Measurements from ENCODE around the gene OPHN1.
"Not testable (repeated sequence)": the region's sequence is repeated elsewhere in the genome, so short reads cannot be mapped to it uniquely, and the experiment has no call there.

OPHN1 gene

DNA sequence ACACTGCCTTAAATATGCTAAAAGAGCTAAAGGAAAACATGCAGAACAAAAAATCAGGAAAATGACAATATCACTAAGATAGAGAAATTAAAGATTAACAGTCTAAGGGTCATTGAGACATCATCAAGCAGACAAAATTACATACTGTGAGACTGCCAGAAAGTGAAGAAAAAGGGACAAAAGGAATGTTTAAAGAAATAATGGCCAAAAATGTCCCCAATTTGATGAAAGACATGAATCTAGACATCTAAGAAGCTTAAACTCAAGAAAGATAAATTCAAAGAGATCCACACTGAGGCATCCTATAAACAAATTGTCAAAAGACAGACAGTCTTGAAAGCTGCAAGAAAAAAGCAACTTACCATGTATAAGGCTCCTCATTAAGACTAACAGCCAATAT is 63.7 kb downstream of the OPHN1 start:
- intact Hi-C loops (cut with micrococcal nuclease), result no loop called here
- no peaks in the 10 kb centered on the region for H3K27me3 Mint-ChIP-seq
- H3K36me3 Mint-ChIP-seq (ENCODE audit: low read depth), result no peaks in the 10 kb centered on the region
- H3K4me1 Mint-ChIP-seq (ENCODE audit: low read depth), result peaks cover 10% of the 10 kb centered on the region
- H3K4me3 Mint-ChIP-seq, result no peak overlapping the region
- no peak overlapping the region for H3K27ac Mint-ChIP-seq
- no peaks in the 10 kb centered on the region for H3K9me3 Mint-ChIP-seq

DNA sequence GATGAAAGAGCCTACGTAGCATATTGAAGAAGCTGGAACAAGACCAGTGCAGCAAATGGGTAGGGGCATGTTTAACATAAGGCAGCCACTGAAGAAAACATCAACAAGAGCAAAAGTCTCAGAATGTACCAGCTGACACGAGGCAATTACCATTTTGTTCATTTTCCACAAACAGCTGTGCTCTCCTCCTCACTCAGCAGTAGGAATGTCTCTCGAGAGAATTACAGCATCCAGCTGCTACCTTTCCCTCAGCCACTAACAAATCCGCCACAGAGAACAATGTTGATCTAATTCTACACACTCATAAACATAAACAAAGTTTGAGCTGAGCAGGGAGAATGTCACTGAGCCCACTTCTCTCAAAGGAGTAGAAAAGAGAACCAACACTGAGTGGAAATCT is 68.0 kb downstream of the OPHN1 start:
- Mint-ChIP-seq H3K9me3 (no peaks in the 10 kb centered on the region), H3K4me3 (no peak overlapping the region), H3K27ac (no peak overlapping the region), H3K27me3 (no peaks in the 10 kb centered on the region), H3K36me3 (ENCODE audit: low read depth) (no peaks in the 10 kb centered on the region), H3K4me1 (ENCODE audit: low read depth) (peaks cover 5% of the 10 kb centered on the region)
- intact Hi-C loops (cut with micrococcal nuclease), result no loop called here

DNA sequence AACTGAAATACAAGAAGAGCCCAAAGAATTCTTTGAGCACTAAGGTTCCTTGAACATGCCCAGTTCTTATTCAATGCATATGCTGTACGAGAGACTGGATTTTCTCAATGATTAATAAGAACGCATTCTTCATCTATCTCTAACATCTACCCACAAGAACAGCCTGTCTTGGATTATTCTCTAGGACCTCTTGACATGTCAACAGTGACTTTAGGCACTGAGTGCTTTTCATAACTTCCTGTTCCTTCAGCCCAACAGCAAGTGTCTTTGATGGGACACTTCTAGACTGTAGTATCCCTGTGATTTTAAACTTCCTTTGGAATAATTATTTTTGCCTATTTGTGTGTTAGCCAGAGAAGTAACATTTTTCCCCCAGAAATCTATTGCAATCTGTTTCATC is 69.3 kb downstream of the OPHN1 start:
- intact Hi-C loops (cut with micrococcal nuclease), result no loop called here
- H3K4me1 Mint-ChIP-seq (ENCODE audit: low read depth), result peaks cover under 1% of the 10 kb centered on the region
- H3K36me3 Mint-ChIP-seq (ENCODE audit: low read depth), result no peaks in the 10 kb centered on the region
- no peaks in the 10 kb centered on the region for H3K9me3 Mint-ChIP-seq
- no peaks in the 10 kb centered on the region for H3K27me3 Mint-ChIP-seq
- H3K27ac Mint-ChIP-seq, result no peak overlapping the region
- H3K4me3 Mint-ChIP-seq, result no peak overlapping the region

DNA sequence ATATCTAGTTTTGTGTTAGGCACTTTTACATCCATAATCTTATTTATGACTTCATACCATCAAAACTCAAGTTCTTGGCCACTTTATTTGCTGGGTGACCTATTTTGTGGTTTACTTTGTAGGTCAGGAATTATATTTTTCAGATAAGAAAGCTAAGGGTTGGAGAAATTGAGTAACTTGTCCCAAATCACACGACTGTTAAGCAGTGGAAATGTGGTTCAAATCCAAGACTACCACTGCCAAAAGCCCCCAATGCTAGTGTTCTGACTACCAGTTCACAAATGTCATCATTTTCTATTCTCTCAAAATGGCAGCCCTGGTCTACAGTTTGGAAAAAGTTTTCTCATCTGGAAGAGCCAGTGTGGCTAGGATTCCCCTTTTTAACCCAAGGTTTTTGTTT is 74.6 kb downstream of the OPHN1 start:
- H3K27me3 Mint-ChIP-seq, result no peaks in the 10 kb centered on the region
- no peaks in the 10 kb centered on the region for H3K4me1 Mint-ChIP-seq (ENCODE audit: low read depth)
- H3K4me3 Mint-ChIP-seq, result no peak overlapping the region
- no peak overlapping the region for H3K27ac Mint-ChIP-seq
- no peaks in the 10 kb centered on the region for H3K9me3 Mint-ChIP-seq
- intact Hi-C loops (cut with micrococcal nuclease), result no loop called here
- no peaks in the 10 kb centered on the region for H3K36me3 Mint-ChIP-seq (ENCODE audit: low read depth)

DNA sequence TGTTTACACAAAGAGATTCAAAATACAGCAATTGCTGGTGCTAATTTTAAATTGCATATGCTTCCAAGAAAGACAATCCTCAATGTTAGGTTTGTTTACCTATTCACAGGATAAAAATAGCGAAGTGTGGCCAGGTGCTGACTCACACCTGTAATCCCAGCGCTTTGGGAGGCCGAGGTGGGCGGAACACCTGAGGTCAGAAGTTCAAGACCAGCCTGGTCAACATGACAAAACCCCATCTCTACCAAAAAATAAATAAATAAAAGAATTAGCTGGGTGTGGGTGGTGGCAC is 77.7 kb downstream of the OPHN1 start:
- Mint-ChIP-seq H3K27ac (no peak overlapping the region), H3K9me3 (no peaks in the 10 kb centered on the region), H3K4me1 (ENCODE audit: low read depth) (no peaks in the 10 kb centered on the region), H3K36me3 (ENCODE audit: low read depth) (no peaks in the 10 kb centered on the region), H3K4me3 (no peak overlapping the region), H3K27me3 (no peaks in the 10 kb centered on the region)
- intact Hi-C loops (cut with micrococcal nuclease), result no loop called here

DNA sequence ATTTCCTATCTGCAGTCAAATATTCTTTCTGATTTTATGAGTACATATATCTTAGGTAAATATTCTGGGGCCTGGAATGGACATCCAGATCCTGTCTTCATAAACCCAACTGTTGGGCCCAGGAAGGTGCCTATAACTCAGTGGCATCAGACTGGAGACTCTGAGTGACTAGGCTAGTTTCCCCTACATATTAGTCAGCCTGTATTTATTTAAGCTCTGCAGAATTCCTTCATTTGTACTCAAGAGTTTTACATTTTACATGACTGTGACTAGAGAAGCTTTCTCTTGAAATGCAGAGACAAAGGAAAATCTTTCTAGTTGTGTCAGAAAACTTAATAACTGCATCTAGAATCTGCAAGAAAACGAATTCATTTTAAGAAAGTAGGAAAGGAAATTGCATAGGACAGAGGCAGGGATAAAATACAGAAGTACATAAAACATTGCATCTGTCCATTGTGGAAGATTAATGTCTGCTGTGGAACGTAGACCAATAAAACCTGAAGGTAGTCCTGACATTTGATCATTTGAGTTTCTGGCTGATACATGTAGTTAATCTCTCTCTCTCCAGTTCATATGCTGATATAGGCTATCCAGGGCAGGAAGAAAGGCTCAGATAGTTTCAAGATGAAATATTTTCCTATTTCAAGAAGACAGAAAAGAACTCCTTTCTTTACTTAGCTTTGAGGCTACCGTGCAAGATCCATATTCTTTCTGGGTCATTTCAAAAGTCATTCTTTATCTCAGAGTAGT is 78.2 kb downstream of the OPHN1 start:
- H3K36me3 Mint-ChIP-seq (ENCODE audit: low read depth), result no peaks in the 10 kb centered on the region
- intact Hi-C loops (cut with micrococcal nuclease), result no loop called here
- H3K4me1 Mint-ChIP-seq (ENCODE audit: low read depth), result no peaks in the 10 kb centered on the region
- no peak overlapping the region for H3K4me3 Mint-ChIP-seq
- no peak overlapping the region for H3K27ac Mint-ChIP-seq
- no peaks in the 10 kb centered on the region for H3K9me3 Mint-ChIP-seq
- H3K27me3 Mint-ChIP-seq, result no peaks in the 10 kb centered on the region

DNA sequence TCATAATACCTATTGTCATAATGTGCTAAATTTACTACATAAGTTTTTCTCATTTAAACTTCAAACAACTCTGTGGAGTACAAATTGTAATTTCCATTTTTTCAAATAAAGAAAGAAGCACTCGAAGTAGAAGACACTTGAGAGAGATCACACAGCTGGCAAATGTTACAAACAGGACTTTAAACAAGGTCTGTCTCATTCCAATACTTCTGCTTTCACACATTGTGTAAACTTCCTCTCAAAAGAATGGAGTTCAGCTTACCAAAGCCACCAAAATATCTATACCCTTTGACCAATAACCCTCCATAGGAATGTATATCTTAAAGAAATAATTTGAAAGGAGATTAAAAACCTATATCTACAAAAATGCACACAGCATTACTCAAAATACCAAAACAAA is 88.3 kb downstream of the OPHN1 start:
- Mint-ChIP-seq H3K36me3 (ENCODE audit: low read depth) (no peaks in the 10 kb centered on the region), H3K27me3 (no peaks in the 10 kb centered on the region), H3K4me1 (ENCODE audit: low read depth) (no peaks in the 10 kb centered on the region), H3K9me3 (no peaks in the 10 kb centered on the region), H3K4me3 (no peak overlapping the region), H3K27ac (no peak overlapping the region)
- intact Hi-C loops (cut with micrococcal nuclease), result no loop called here

DNA sequence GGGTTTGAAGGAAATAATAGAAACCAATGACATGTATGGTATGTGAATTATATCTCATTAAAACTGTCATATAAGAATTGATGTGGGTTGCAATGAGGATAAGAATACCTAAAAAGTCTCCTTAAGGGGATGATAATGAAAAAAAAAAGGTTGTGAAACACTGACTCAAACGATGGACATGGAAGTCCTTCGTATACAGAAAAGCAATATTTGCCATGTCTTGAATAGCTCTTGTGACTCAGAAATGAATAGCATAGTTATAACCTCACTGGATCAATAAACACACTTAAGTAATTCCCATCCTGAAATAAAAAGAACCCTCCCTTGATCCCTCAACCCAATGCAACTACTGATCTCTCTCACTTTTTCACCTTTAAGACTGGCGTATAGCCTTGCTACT is 89.7 kb downstream of the OPHN1 start:
- no peaks in the 10 kb centered on the region for H3K4me1 Mint-ChIP-seq (ENCODE audit: low read depth)
- H3K27ac Mint-ChIP-seq, result no peak overlapping the region
- H3K9me3 Mint-ChIP-seq, result no peaks in the 10 kb centered on the region
- intact Hi-C loops (cut with micrococcal nuclease), result no loop called here
- H3K27me3 Mint-ChIP-seq, result no peaks in the 10 kb centered on the region
- H3K4me3 Mint-ChIP-seq, result no peak overlapping the region
- H3K36me3 Mint-ChIP-seq (ENCODE audit: low read depth), result no peaks in the 10 kb centered on the region

DNA sequence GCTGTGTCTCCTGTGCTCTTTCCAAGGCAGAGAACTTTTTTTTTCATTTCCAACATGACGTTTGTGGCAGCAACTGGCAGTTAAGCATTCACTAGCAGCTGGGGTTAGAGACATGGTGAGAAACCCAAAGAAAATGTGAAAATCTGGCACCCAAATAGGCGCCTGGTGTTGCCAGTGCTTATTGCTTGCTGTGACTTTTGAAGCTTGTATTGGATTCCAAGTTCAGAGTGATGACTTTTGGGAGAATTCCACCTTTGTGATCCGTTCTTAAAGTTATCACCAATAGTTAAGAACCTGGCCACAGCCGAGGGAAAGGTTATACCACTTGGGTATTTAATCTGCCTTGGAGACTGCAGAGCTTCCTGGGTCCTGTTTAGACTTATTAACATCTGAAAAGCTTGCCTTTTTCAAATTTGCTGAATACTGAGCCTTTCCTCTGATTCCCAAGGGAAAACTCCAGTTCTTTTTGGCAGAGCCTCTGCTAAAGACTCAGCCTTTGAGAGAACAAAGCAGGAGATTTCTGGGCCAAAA is 101.0 kb downstream of the OPHN1 start:
- H3K4me3 Mint-ChIP-seq, result no peak overlapping the region
- no peaks in the 10 kb centered on the region for H3K9me3 Mint-ChIP-seq
- no peaks in the 10 kb centered on the region for H3K27me3 Mint-ChIP-seq
- no peaks in the 10 kb centered on the region for H3K36me3 Mint-ChIP-seq (ENCODE audit: low read depth)
- no peak overlapping the region for H3K27ac Mint-ChIP-seq
- intact Hi-C loops (cut with micrococcal nuclease), result no loop called here
- no peaks in the 10 kb centered on the region for H3K4me1 Mint-ChIP-seq (ENCODE audit: low read depth)

DNA sequence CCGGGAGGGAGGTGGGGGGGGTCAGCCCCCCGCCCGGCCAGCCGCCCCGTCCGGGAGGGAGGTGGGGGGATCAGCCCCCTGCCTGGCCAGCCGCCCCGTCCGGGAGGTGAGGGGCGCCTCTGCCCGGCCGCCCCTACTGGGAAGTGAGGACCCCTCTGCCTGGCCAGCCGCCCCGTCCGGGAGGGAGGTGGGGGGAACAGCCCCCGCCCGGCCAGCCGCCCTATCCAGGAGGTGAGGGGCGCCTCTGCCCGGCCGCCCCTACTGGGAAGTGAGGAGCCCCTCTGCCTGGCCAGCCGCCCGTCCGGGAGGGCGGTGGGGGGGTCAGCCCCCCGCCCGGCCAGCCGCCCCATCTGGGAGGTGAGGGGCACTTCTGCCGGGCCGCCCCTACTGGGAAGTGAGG is 106.5 kb downstream of the OPHN1 start:
- H3K27ac Mint-ChIP-seq; H3K36me3 Mint-ChIP-seq (ENCODE audit: low read depth); H3K4me1 Mint-ChIP-seq (ENCODE audit: low read depth); intact Hi-C loops (cut with micrococcal nuclease); H3K27me3 Mint-ChIP-seq; H3K9me3 Mint-ChIP-seq; H3K4me3 Mint-ChIP-seq: not testable (repeated sequence)

DNA sequence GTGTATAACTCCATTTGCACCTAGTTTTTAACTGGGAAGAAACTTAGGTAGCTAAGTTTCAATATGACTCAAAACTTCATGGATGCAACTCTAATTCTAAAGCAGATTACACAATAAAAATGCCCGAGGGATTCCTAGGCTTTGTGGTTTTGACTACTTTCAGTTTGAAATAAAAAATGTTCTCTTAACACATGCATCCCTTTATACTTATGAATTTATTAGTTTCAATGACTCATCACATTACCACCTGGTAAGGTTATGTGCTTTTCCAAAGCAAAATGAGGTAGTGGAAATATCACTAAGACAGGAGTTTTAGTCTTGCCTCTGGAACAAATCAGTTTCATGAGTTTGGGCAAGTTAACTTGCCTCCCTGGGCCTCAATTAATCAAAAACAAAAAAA is 125.5 kb downstream of the OPHN1 start:
- no peak overlapping the region for H3K27ac Mint-ChIP-seq
- H3K27me3 Mint-ChIP-seq, result no peaks in the 10 kb centered on the region
- no peaks in the 10 kb centered on the region for H3K36me3 Mint-ChIP-seq (ENCODE audit: low read depth)
- no peak overlapping the region for H3K4me3 Mint-ChIP-seq
- intact Hi-C loops (cut with micrococcal nuclease), result no loop called here
- no peaks in the 10 kb centered on the region for H3K9me3 Mint-ChIP-seq
- no peaks in the 10 kb centered on the region for H3K4me1 Mint-ChIP-seq (ENCODE audit: low read depth)

DNA sequence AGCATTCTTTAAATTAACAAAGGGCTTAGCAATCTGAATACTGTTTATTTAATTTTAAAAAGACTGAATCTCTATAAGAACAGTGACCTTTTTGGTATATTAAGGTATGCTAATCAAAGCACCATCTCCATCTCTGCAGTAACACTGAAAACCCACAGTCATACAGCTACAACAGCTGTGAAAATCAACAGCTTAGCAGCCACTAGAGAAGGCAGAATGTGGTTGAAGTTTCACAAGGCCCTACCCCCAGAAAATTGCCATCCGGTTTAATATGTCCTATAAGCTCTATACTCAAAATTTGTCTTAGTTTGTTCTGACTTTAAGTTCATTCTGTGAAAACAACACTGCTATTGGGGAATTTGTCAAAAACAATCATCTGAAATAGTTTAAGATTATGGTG is 128.7 kb downstream of the OPHN1 start:
- no peak overlapping the region for H3K27ac Mint-ChIP-seq
- H3K4me1 Mint-ChIP-seq (ENCODE audit: low read depth), result no peaks in the 10 kb centered on the region
- H3K27me3 Mint-ChIP-seq, result no peaks in the 10 kb centered on the region
- intact Hi-C loops (cut with micrococcal nuclease), result no loop called here
- H3K4me3 Mint-ChIP-seq, result no peak overlapping the region
- no peaks in the 10 kb centered on the region for H3K9me3 Mint-ChIP-seq
- no peaks in the 10 kb centered on the region for H3K36me3 Mint-ChIP-seq (ENCODE audit: low read depth)

DNA sequence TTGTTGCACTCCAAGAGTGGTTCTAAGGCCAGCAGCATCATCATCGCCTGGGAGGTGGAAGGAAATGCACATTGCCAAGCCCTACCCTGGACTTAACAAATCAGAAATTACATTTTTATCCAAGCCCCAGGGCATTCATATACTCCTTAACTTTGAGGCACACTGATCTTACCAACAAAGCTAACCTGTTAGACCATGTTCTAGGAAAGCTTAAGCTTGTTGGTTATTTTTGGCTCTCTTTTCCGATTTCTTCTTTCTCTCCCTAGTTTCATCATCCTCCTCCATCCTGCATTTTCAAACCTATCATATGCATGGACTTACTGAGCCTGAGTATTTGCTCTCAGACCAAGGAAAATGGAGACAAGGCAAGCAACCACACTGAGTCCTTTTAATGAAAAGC is 133.4 kb downstream of the OPHN1 start:
- no peaks in the 10 kb centered on the region for H3K4me1 Mint-ChIP-seq (ENCODE audit: low read depth)
- H3K4me3 Mint-ChIP-seq, result no peak overlapping the region
- H3K36me3 Mint-ChIP-seq (ENCODE audit: low read depth), result no peaks in the 10 kb centered on the region
- intact Hi-C loops (cut with micrococcal nuclease), result no loop called here
- no peaks in the 10 kb centered on the region for H3K27me3 Mint-ChIP-seq
- no peak overlapping the region for H3K27ac Mint-ChIP-seq
- H3K9me3 Mint-ChIP-seq, result no peaks in the 10 kb centered on the region

DNA sequence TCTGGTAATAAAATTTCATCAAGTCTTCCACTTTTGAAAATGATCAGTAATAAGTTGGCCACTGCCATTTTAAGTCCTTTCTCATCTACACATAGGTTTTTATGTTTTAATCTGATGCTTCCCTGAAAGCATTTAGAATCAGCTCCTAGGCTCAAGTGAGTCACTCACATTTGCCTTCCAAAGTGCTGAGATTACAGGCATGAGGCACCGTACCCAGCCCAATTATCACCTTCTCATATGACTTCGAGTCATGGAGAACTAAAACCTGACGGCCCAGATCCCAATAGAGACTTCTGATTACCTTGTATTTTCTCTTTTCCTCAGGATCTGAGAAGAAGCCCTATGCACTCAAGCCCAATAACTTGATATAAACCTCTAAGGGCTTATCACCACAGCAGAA is 140.8 kb downstream of the OPHN1 start:
- no peaks in the 10 kb centered on the region for H3K4me1 Mint-ChIP-seq (ENCODE audit: low read depth)
- no peaks in the 10 kb centered on the region for H3K9me3 Mint-ChIP-seq
- H3K36me3 Mint-ChIP-seq (ENCODE audit: low read depth), result no peaks in the 10 kb centered on the region
- H3K4me3 Mint-ChIP-seq, result no peak overlapping the region
- no peak overlapping the region for H3K27ac Mint-ChIP-seq
- no peaks in the 10 kb centered on the region for H3K27me3 Mint-ChIP-seq
- intact Hi-C loops (cut with micrococcal nuclease), result no loop called here

DNA sequence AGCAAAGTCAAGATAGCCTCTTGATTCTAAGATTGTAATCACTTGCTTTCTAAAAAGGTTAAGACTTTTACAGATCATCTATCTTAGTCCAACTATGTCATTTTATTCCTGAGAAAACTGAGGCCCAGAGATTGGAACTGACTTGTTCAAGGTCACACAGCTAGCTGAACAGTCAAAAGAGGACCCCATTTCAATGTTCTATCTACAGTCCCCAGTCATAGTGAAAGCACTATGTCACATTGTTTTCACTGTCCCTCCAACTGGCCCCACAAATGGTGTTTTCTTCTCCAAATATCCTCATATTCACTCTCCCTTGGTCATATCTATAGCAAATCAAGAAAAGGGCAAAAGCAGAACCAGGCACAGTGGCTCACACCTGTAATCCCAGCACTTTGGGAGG is 145.2 kb downstream of the OPHN1 start:
- H3K4me1 Mint-ChIP-seq (ENCODE audit: low read depth), result no peaks in the 10 kb centered on the region
- H3K36me3 Mint-ChIP-seq (ENCODE audit: low read depth), result no peaks in the 10 kb centered on the region
- no peaks in the 10 kb centered on the region for H3K27me3 Mint-ChIP-seq
- intact Hi-C loops (cut with micrococcal nuclease), result no loop called here
- no peak overlapping the region for H3K27ac Mint-ChIP-seq
- no peaks in the 10 kb centered on the region for H3K9me3 Mint-ChIP-seq
- H3K4me3 Mint-ChIP-seq, result no peak overlapping the region

All from dendritic cell treated with granulocyte-macrophage colony-stimulating factor and Interleukin-4, amounts not matched to agents 40 ng/mL and 50 ng/mL, for 4 days (primary cell).